Upper lobe of left lung (tissue), 4 donors: ENCODE measurements around the gene RTEL1.

Experiments used
- POLR2AphosphoS5 ChIP-seq, 2 donors: sonication (generic); formaldehyde crosslinking; IDR thresholded peaks; one replicate each; pipeline ENCODE4 v1.5.1; 2017; ENCODE audit warnings: antibody characterized with exemption in 2 of 2
- TF ChIP-seq, protein P1 (sequence below), 6 experiments: fragments of 450-650 bp in 4 of 6; fragments of 200-600 bp in 2 of 6; sonication (generic) in 2 of 6; IDR thresholded peaks; one replicate each; pipeline ENCODE4 v1.5.1; 2016 to 2019; ENCODE audit warnings: antibody characterized with exemption in 6 of 6

GRCh38 chr20:63699466-63700198 is 41.5 kb downstream of the RTEL1 start:
- TF ChIP-seq, protein P1, sequence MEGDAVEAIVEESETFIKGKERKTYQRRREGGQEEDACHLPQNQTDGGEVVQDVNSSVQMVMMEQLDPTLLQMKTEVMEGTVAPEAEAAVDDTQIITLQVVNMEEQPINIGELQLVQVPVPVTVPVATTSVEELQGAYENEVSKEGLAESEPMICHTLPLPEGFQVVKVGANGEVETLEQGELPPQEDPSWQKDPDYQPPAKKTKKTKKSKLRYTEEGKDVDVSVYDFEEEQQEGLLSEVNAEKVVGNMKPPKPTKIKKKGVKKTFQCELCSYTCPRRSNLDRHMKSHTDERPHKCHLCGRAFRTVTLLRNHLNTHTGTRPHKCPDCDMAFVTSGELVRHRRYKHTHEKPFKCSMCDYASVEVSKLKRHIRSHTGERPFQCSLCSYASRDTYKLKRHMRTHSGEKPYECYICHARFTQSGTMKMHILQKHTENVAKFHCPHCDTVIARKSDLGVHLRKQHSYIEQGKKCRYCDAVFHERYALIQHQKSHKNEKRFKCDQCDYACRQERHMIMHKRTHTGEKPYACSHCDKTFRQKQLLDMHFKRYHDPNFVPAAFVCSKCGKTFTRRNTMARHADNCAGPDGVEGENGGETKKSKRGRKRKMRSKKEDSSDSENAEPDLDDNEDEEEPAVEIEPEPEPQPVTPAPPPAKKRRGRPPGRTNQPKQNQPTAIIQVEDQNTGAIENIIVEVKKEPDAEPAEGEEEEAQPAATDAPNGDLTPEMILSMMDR (IDR thresholded peaks at IDR 0.05): no peak
- no peak for TF ChIP-seq POLR2AphosphoS5 (IDR thresholded peaks at IDR 0.05)
